ENCODE data around the gene TBL1XR1. TPM values are rescaled to one million over a fixed set of nuclear protein-coding genes. Genes with fewer than 3 reads are reported as not detected.
A peak's percentile ranks its signal among the peaks of the same experiment; 100 is the strongest.

Gene TBL1XR1
- total RNA-seq, 2 experiments from 2014 or later, result 63.2 to 67.8 TPM

DNA sequence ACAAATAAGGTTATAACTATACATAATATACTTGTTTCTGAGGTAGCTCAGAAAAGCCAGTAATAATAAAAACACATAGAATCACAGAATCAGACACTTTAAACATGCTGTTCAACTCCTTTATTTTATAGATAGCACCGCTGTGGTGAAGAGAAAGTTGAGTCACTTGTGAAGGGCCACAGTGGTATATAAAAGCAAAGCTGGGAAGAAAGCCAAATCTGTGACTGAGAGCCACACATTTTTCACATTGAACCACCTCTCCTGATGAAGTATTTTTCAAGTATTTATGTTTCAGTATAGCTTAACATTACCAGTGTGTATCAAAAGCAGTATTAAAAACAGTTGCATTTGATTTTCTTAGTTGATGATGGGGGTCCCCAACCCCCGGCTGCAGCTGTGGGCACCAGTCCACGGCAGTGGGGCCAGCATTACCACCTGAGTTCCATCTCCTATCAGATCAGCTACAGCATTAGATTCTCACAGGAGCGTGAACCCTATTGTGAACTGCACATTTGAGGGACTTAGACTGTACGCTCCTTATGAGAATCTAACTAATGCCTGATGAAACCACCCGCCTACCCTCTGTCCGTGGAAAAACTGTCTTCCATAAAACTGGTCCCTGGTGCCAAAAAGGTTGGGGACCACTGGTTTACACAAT lies 46.2 kb downstream of the TBL1XR1 start:
- Histone ChIP-seq H3K36me3 (ENCODE audit: insufficient read depth, low read length) (no peaks in the 10 kb centered on the region), H3K27ac (ENCODE audit: low read depth in 1 of 2, low read length in 2 of 2) (no peak overlapping the region), H3K27me3 (ENCODE audit: control insufficient read depth in 1 of 2, insufficient read depth in 2 of 2, low read length in 2 of 2) (no peaks in the 10 kb centered on the region), H3K9me3 (ENCODE audit: control insufficient read depth in 1 of 2, insufficient read depth in 1 of 2, low read length in 2 of 2) (peaks cover 0 to 4% of the 10 kb centered on the region in 2 experiments), H3K4me3 (ENCODE audit: low read length) (no peak overlapping the region), H3K4me1 (ENCODE audit: insufficient read depth, low read length) (peaks cover 39% of the 10 kb centered on the region)
- TF ChIP-seq, protein P1, sequence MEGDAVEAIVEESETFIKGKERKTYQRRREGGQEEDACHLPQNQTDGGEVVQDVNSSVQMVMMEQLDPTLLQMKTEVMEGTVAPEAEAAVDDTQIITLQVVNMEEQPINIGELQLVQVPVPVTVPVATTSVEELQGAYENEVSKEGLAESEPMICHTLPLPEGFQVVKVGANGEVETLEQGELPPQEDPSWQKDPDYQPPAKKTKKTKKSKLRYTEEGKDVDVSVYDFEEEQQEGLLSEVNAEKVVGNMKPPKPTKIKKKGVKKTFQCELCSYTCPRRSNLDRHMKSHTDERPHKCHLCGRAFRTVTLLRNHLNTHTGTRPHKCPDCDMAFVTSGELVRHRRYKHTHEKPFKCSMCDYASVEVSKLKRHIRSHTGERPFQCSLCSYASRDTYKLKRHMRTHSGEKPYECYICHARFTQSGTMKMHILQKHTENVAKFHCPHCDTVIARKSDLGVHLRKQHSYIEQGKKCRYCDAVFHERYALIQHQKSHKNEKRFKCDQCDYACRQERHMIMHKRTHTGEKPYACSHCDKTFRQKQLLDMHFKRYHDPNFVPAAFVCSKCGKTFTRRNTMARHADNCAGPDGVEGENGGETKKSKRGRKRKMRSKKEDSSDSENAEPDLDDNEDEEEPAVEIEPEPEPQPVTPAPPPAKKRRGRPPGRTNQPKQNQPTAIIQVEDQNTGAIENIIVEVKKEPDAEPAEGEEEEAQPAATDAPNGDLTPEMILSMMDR (IDR thresholded peaks at IDR 0.05), result no peak
- peaks cover 5% of the 10 kb centered on the region for H3K36me3 Mint-ChIP-seq (ENCODE audit: low read depth)
- peak overlapping the region; percentile 76 for H3K4me3 Mint-ChIP-seq
- peak overlapping the region; percentile 73 for H3K27ac Mint-ChIP-seq
- CTCF ChIA-PET, result interaction anchor here (1.0 to 1.4 kb wide), 2 partner anchors 17 to 209 kb away, joined by 3 to 4 read pairs; no protein-coding TSS in a partner anchor
- POLR2A ChIA-PET, result interaction anchor here (0.7 to 3.4 kb wide), 8 partner anchors 9 to 208 kb away, joined by 3 to 15 read pairs (median 4); partner anchors contain the start of gene TBL1XR1
- ATAC-seq (ENCODE audit: poor library complexity) (peak; percentile 83), DNase-seq (peak in 4 of 14 experiments; percentile 45 to 60 (median 53))
- H3K27me3 Mint-ChIP-seq, result no peaks in the 10 kb centered on the region
- no peaks in the 10 kb centered on the region for H3K9me3 Mint-ChIP-seq
- peaks cover 77% of the 10 kb centered on the region for H3K4me1 Mint-ChIP-seq (ENCODE audit: low read depth)
- intact Hi-C loops (cut with DNase I, micrococcal nuclease), result no loop called here

DNA sequence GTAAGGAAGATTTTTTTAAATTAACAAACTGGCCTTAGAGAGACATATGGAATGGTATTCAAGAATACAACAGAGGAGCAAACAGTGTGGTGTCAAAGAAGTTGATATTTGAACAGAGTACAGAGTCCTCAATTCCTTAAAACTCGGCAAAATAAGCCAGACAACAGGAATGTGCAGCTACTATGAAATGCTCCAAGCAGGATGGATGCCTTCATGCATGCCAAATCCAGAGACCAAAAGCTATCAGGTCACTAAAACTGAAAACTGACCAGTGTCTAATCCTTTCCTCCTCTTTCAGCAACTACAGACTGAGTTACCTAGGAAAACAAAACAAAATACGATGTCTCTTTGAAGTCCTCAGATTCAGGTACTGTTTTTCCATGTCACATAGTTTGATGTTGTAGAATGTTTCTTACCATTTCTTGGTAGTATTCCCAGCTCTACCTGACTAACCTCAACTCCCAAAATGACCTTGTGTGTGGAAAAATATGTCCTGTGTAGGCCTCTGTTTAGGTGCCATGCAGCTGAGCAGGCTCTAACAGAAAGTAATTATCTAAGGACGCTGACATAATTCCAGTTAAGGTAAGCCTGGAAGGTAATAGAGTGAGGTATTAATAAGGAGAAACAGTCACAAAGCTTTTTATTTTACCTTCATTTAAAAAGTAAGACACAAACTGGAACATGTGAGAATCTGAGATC lies 46.9 kb downstream of the TBL1XR1 start:
- no peak for ATAC-seq (ENCODE audit: poor library complexity)
- peaks cover 0 to 4% of the 10 kb centered on the region in 2 experiments for H3K9me3 ChIP-seq (ENCODE audit: control insufficient read depth in 1 of 2, insufficient read depth in 1 of 2, low read length in 2 of 2)
- TF ChIP-seq, protein P1 (IDR thresholded peaks at IDR 0.05), result no peak
- peaks cover 5% of the 10 kb centered on the region for H3K36me3 Mint-ChIP-seq (ENCODE audit: low read depth)
- H3K27ac Mint-ChIP-seq, result peak overlapping the region; percentile 73
- intact Hi-C loops (cut with DNase I, micrococcal nuclease), result no loop called here
- H3K4me1 ChIP-seq (ENCODE audit: insufficient read depth, low read length), result peaks cover 40% of the 10 kb centered on the region
- no peaks in the 10 kb centered on the region for H3K36me3 ChIP-seq (ENCODE audit: insufficient read depth, low read length)
- POLR2A ChIA-PET, result interaction anchor here (0.7 to 3.4 kb wide), 7 partner anchors 9 to 209 kb away, joined by 3 to 15 read pairs (median 5); partner anchors contain the start of gene TBL1XR1
- CTCF ChIA-PET, result interaction anchor here (1.0 to 1.4 kb wide), 2 partner anchors 17 to 209 kb away, joined by 3 to 4 read pairs; no protein-coding TSS in a partner anchor
- no peak overlapping the region for H3K4me3 ChIP-seq (ENCODE audit: low read length)
- no peaks in the 10 kb centered on the region for H3K9me3 Mint-ChIP-seq
- H3K27me3 ChIP-seq (ENCODE audit: control insufficient read depth in 1 of 2, insufficient read depth in 2 of 2, low read length in 2 of 2), result no peaks in the 10 kb centered on the region
- peaks cover 82% of the 10 kb centered on the region for H3K4me1 Mint-ChIP-seq (ENCODE audit: low read depth)
- no peak for DNase-seq
- H3K27ac ChIP-seq (ENCODE audit: low read depth in 1 of 2, low read length in 2 of 2), result no peak overlapping the region
- no peaks in the 10 kb centered on the region for H3K27me3 Mint-ChIP-seq
- peak overlapping the region; percentile 76 for H3K4me3 Mint-ChIP-seq

DNA sequence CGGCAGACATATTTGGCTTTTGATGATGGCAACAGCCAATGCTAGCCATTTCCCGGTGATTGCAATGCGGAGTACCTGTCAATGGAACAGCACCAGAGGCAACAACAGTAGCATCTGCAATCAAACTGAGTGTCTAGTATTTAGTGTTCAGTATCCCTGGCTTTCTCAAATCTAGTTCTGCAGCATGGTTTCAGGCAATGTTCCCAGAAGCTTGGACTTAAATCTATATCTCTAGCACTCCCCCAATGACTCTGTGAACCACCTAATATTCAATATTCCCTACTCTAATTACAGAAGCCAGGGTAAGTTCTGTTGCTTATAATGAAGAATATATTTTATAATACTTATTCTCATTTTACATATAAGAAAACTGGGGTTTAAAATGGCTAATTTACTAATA lies 48.2 kb downstream of the TBL1XR1 start:
- no peaks in the 10 kb centered on the region for H3K27me3 Mint-ChIP-seq
- no peak overlapping the region for H3K27ac Mint-ChIP-seq
- no peak overlapping the region for H3K4me3 ChIP-seq (ENCODE audit: low read length)
- peaks cover 0 to 4% of the 10 kb centered on the region in 2 experiments for H3K9me3 ChIP-seq (ENCODE audit: control insufficient read depth in 1 of 2, insufficient read depth in 1 of 2, low read length in 2 of 2)
- CTCF ChIA-PET, result no interaction called here
- no peak overlapping the region for H3K27ac ChIP-seq (ENCODE audit: low read depth in 1 of 2, low read length in 2 of 2)
- ATAC-seq (ENCODE audit: poor library complexity), result no peak
- TF ChIP-seq, protein P1 (IDR thresholded peaks at IDR 0.05), result no peak
- H3K4me1 ChIP-seq (ENCODE audit: insufficient read depth, low read length), result peaks cover 49% of the 10 kb centered on the region
- DNase-seq, result no peak
- H3K4me3 Mint-ChIP-seq, result no peak overlapping the region
- POLR2A ChIA-PET, result interaction anchor here (1.2 to 3.4 kb wide), 2 partner anchors 9 to 48 kb away, joined by 3 to 14 read pairs; partner anchors contain the start of gene TBL1XR1
- no peaks in the 10 kb centered on the region for H3K27me3 ChIP-seq (ENCODE audit: control insufficient read depth in 1 of 2, insufficient read depth in 2 of 2, low read length in 2 of 2)
- no peaks in the 10 kb centered on the region for H3K9me3 Mint-ChIP-seq
- H3K36me3 ChIP-seq (ENCODE audit: insufficient read depth, low read length), result no peaks in the 10 kb centered on the region
- peaks cover 81% of the 10 kb centered on the region for H3K4me1 Mint-ChIP-seq (ENCODE audit: low read depth)
- intact Hi-C loops (cut with DNase I, micrococcal nuclease), result no loop called here
- no peaks in the 10 kb centered on the region for H3K36me3 Mint-ChIP-seq (ENCODE audit: low read depth)

Data from CD4-positive, alpha-beta T cell (primary cell).